Activated CD4-positive, alpha-beta T cell treated with anti-CD3 and anti-CD28 coated beads, Interleukin-2, amount 50 U/mL, for 4 hours (primary cell): ENCODE results near the gene HK1.
"Not testable (repeated sequence)": the region's sequence is repeated elsewhere in the genome, so short reads cannot be mapped to it uniquely, and the experiment has no call there.

ENCODE experiments used
- DNase-seq, 2 experiments: peaks; one replicate each; pipeline ENCODE4 v3.0.0-alpha.2; 2020

HK1 gene

DNA sequence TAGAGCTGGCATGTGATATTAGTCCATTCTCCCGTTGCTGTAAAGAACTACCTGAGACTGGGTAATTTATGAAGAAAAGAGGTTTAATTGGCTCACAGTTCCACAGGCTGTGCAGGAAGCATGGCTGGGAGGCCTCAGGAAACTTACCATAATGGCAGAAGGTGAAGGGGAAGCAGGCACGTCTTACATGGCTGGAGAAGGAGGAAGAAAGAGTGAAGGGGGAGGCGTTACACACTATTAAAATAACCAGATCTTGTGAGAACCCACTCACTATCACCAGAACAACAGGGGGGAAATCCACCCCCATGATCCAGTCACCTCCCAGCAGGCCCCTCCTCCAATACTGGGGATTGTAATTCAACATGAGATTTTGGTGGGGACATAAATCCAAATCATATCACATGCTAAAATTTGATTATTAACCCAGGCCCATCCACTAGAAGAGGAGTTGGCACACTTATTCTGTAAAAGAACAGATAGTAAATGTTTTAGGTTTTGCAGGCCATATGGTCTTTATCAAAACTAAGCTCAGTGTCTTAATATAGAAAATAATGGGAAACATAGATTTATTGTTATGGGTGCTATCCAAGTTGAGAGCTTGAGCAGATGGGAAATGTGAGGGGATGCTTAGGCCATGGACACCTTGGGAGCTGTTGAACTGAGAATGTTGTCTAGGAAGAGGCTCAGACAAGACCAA lies 18.6 kb upstream of the HK1 start:
- DNase-seq: no peak

DNA sequence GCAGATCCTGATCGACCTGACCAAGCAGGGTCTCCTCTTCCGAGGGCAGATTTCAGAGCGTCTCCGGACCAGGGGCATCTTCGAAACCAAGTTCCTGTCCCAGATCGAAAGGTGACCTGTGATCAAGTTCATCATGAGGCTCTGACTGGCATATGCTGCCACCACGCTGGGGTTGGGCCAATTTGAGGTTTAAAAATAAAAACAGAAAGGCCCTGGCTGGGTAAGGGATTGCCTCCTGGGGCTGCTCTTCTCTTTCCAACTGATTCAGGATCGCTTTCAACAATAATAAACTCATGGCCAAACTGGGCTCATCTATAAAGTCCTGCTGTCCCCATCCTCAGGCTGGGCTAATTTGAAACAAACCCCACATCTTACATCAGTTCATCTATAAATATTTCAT lies 17.1 kb upstream of the HK1 start:
- DNase-seq: no peak

DNA sequence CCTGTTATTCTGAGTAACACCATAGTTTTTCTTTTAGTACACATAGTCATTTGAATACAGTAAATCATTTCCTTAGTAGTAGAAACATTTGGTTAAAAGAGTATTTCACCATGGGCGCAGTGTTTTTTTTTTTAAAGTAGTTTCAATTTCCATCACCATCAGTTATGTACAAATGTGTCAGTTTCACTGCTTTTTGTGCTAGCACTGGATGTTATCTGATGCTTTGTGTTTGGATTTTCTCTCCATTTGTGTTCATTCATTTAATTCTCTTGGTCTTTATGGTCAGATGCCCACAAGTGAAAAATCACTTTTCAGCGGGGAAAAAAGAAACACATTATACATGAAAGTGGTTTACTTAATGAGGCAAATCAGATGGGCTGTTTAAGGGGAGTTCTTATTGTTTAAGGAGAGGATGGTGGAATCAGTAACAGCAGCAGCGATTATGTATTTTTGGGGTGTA lies 16.0 kb upstream of the HK1 start:
- no peak for DNase-seq

DNA sequence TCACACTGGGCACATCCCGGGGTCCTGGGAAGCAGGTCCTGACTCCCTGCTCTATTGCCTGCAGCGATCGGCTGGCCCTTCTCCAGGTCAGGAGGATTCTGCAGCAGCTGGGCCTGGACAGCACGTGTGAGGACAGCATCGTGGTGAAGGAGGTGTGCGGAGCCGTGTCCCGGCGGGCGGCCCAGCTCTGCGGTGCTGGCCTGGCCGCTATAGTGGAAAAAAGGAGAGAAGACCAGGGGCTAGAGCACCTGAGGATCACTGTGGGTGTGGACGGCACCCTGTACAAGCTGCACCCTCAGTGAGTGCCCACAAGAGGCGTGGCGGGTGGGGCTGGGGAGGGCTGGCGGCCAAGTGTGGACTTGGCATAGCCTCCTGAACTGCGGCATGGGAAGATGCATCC lies 12.8 kb upstream of the HK1 start:
- DNase-seq: no peak

DNA sequence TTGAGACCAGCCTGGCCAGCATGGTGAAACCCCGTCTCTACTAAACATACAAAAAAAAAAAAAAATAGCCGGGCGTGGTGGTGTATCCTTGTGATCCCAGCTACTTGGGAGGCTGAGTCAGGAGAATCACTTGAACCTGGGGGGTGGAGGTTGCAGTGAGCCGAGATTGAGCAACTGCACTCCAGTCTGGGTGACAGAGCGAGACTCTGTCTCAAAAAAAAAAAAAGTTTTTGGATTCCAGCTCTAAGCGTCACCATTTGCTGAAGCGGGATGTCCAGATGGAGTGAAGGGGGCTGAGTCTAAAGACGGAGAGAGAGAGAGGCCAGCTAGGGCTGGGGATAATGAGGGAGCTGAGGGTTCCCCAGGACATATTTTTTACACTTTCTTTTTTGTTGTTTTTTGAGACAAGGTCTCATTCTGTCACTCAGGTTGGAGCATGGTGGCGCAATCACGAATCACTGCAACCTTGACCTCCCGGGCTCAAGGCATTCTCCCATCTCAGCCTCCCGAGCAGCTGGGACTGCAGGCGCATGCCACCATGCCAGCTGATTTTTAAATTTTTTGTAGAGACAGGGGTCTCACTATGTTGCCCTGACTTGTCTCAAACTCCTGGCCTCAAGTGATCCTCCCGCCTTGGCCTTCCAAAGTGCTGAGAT lies 9.4 kb upstream of the HK1 start:
- no peak for DNase-seq

DNA sequence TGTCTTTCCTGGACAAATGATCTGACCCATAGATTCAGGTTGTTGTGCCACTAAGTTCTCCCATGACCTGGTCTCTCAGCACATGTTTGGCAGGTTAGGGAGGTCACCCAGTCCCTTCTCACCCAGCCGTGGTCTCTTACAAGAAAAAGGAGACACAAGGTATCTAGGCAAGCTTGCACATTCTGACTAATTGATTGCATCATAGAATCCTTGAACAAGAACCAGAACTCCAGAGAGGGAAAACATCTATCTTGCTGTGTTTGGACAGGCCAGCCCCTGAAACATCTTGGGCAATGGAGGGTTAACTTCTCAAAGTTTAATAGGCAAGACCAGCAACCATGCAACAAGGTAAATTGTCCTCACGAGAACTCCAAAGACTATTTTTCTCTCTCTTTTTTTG lies 8.5 kb upstream of the HK1 start:
- DNase-seq: no peak

DNA sequence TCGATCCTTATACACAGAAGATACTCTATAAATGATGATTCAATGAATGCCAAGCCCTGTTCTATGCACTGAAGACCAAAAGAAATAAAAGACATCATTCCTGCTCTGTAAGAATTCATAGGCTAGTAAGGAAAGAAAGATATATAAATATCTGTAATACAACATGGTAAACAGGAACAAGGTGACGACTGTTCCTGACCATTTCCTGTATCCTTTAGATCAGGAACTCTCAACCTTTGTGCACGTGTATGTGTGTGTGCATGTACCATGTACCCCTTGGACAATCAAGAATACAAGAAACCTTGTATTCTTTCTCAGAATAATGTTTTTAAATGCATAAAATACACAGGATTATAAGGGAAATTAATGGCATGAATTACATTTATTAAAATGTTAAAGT lies 7.3 kb upstream of the HK1 start:
- DNase-seq: no peak

DNA sequence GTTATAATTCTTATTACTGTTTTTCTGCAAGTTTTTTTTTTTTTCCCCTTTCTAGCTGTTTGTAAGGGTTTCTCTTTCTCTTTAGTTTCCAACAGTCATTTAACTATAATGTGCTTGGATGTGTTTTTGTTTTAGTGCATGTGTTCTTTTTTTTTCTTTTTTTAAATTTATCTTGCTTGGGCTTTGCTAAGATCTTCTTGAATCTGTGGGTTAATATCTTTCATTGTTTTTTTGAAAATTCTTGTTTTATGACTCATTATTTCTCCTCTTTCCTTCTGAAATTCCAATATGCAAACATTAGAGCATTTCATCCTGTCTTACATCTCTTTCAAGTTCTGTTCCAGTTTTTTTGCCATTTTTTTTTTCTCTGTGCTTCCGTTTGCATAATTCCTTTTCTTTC lies 5.7 kb upstream of the HK1 start:
- DNase-seq: no peak

DNA sequence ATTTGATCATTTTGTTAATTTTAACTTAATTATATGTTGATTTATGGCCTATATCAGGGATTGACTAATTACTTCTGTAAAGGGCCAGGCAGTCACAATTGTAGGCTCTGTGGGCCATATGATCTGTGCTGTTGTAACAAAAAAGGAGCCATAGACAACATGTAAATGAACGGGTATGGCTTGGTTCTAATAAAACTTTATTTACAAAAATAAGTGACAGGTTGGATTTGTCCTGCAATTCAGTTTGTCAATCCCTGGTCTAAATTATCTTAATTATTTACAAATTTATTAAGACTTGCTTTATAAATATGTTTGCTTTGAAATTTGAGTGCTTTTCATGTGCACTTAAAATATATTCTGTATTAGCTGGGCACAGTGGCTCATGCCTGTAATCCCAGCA lies 2.9 kb upstream of the HK1 start:
- DNase-seq: no peak

DNA sequence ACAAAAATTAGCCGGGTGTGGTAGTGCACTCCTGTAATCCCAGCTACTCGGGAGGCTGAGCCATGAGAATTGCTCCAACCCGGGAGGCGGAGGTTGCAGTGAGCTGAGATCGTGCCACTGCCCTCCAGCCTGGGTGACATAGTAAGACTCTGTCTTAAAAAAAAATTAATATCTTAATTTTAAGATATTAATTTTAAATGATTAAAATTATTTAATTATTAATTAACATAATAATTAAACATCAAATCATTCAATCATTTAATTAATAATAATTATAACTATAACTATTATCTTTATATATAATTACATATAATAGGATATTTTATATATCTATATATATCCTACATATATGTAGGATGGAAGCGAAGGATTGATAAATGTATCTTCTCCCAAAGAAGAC lies 1.8 kb upstream of the HK1 start:
- DNase-seq: no peak

DNA sequence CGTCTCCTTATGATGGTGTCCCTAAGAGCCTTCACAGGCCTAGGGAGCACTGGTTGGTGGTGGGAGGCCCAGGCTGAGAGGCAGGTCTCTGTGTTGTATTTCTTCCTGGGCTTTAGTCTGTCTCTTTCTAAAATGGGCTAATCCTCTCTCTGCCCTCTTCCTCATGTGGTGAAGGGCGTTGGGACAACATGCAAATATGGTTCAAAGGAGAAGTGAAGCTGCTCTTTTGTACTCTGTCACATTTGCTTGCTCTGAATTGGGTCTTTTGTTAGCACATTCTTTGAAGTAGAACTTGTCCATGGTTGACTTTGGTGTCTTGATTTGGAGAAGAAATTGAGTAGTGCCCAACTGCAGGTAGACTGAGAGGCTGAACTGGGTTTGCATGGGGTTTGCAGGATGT lies 814 bp downstream of the HK1 start:
- no peak for DNase-seq

DNA sequence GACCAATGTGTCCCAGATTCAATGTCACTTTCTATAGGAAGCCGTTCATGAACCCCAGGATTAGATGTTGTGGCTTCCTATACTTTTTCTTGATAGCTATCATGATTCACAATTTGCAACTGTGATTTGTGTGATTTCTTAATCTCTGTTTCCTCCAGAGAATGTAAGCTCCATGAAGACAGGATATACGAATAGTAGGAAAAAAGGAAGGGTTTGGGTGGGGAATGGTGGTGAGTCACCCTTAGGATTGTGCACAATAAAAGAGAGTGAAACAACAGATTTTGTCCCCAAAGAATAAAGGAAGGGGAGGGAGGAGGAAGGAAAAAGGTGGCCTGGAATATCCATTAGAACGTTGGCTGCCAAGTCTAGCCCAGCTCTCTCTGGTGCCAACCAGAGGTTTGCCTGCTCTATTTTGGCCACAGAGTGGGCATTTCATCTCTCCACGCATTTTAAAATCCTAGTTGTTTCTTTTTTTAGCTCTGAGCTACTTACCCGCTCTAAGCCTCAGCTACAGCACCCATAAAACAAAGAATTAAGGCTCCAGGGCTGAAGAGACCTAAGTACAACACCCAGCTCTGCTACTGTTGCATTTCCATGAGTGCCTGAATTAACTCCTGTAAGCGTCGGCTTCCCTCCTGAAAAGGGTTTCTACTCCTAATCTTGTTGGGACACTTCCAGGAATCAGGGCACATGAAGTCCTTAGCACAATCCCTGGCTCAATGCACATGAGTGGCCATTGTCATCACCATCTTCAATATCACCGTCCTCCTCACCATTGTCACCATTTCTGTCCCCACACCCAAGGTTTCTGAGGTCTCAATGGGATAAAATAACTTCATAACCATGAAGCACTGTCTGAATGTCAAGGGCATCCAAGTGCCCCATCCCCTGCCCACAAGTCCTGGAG lies 3.5 kb downstream of the HK1 start:
- DNase-seq: no peak

DNA sequence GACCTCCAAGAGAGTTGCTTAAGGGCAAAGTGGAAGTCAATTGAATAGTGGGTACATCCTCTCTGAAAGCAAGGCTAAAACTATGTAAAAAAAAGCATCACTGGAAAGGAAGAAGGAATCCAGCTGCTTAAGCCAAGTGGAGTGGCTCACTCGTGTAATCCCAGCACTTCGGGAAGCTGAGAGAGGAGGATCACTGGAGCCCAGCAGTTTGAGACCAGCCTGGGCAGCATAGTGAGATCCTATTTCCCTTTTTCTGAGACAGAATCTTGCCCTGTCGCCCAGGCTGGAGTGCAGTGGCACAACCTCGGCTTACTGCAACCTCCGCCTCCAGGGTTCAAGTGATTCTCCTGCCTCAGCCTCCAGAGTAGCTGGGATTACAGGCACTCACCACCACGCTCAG lies 6.1 kb downstream of the HK1 start:
- not testable (repeated sequence) for DNase-seq

DNA sequence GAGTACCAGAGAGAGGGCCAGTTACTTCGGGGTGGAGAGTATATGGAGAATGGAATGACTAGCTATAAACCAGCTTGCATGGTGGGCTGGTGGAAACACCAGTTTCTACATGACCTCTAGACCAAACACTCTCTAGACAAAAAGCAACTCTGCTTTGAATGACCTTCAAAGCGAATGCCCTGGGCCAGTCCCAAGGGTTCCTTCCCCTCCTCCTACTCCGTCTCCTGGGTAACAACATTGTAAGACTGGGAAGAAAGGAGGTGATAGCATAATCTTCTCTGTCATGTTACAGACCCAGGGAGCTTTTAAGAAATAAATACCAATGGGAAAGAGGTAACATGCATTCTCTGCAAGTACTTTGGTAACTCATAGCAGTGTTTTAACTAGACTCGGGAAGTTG lies 7.4 kb downstream of the HK1 start:
- no peak for DNase-seq

DNA sequence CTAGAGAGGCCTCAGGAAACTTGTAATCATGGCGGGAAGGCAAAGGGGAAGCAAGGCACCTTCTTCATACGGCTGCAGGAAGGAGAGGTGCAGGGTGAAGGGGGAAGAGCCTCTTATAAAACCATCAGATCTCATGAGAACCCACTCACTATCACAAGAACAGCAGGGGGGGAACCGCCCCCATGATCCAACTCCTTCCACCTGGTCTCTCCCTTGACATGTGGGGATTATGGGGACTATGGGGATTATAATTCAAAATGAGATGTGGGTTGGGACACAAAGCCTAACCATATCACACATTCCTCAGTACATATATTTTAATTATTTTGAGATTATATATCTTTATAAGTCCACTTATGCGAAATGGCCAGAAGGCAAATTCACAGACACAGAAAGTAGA lies 8.9 kb downstream of the HK1 start:
- DNase-seq: no peak

DNA sequence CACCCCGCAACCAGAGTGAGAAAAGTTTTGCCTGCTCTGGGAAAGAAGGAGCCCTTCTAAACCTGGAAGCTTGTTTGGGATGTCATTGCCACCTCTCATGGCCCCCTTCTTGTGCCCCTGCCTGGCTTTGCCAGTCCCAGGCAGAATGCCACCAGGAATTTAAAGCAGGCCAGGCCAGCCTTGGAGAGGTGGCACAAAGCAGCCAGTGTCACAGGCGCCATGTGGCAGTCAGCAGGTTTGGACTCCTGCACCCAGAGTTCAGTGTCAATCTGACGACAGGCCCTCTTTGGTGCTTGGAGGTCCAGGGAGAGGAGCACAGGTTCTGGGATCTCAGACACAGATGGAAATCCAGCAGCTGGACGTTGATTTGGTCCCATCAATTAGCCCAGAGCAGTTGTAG lies 12.7 kb downstream of the HK1 start:
- DNase-seq: no peak

DNA sequence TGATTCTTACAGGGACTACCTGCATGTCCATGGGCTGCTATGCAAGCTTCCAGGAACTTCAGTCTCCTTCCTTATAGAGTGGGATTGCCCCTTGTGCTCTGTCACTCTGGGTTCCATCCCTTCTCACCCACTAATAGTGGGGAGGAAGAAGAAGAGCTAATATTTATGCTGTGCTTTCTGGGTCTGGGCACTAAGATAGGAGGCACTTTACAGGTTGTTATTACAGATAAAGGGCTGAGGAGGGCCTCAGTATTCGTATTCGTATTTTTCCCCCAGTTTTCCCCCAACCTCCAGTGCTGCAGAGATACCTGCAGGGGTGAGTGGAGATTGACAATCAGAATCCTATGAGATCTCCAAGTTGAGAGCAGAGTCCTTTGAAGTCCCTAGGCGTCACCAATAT lies 14.2 kb downstream of the HK1 start:
- no peak for DNase-seq

DNA sequence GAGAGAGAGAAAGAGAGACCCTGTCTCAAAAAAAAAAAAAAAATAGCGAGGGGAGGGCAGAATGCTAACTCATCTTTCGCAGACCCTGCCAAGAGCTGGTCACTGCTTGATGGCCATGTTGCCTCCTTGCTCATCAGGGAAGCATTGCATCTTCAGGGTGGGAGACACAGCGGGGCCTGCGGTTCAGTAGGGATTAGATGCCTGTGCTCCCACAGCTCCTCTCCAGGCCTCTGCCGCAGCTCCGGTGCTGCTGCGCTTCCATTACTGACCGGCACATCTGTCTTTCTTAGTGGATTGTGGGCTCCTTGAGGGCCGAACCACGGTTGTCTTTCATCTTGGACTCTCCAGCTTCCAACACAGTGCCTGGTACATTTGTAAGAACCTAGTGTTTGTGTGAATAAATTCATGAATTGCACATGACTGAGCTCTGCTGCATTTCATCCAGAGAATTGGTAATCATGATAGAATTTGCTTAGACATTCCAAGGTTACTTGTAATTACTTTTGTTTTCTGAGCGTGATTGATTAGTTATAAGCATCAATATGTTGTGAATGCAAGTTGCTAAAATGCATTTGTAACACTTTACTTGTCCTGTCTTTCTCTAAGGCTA lies 16.8 kb downstream of the HK1 start:
- DNase-seq: no peak

DNA sequence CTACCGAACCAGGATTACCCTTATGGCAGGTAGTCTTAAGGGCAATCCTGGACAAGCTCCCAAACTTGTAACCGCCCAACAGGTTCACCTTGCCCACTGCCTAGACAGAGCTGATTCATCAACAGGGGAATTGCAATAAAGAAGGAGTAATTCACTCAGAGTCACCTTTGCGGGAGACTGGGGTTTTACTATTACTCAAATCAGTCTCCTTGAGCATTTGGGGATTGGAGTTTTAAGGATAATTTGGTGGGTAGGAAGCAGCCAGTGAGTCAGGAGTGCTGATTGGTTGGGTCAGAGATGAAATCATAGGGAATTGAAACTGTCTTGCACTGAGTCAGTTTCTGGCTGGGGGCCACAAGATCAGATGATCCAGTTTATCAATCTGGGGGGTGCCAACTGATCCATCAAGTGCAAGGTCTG lies 25.3 kb downstream of the HK1 start:
- no peak for DNase-seq

DNA sequence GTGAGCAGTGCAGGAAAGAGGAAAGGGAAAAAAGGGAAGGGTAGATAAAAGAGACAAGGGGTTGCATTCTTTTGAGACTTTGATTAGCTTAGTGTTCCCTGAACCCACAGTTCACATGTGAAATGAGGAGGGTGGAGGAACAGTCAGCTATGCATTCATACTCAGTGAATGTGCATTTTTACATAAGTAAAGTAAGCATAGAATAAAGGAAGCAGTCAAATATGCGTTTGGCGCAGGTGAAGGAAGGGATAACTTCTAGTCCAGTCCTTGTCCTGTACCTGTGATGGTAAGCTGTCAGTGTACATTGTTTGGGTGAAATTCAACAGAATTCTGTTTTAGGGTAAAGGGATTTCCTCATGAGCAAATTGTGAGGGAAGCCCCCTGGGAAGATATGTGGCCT lies 28.1 kb downstream of the HK1 start:
- DNase-seq: no peak

DNA sequence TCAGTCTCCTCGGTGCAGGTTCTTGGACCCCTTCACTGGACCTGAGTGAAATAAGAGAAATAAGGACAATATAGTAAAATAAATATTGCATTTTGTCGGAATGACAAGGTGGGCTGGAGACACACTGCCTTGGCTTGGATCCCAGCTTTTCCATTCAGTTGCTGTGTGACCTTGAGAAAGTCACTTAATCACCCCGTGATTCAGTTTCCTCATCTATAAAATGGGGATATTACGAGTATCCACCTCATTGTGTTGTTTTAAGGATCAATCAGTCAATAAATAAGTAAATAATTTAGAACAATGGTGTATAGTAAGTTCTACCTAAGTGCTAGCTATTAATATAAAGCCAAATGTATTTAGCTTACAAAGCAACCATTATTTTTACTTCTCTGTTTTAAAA lies 29.1 kb downstream of the HK1 start:
- no peak for DNase-seq

DNA sequence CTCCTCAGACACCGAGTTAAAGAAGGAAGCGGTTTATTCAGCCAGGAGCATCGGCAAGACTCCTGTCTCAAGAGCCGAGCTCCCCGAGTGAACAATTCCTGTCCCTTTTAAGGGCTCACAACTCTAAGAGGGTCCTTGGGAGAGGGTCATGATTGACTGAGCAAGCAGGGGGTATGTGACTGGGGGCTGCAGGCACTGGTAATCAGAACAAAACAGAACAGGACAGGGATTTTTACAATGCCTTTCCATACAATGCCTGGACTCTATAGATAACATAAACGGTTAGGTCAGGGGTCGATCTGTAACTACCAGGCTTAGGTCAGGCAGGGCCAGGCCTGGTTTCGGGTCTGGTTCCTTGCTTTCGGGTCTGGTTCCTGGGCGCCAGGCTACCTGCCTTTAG lies 30.0 kb downstream of the HK1 start:
- DNase-seq: not testable (repeated sequence)

DNA sequence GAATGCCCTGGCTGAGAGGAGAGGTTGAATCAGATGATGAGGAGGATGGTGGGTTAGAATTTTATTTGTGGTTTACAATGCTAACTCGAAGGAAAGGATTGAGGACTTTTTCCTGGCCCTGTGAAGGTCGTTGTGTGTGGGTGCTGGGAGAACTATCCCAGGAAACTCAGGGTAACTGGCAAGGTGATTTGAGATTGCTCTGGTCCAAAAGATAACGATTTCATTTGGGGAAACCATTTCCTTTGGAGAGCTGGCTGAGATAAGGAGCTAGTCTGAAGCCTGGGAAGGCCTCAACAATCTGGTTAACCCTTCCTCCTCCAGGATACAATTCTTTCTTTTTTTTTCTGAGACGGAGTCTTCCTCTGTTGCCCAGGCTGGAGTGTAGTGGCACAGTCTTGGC lies 33.0 kb downstream of the HK1 start:
- DNase-seq: no peak

DNA sequence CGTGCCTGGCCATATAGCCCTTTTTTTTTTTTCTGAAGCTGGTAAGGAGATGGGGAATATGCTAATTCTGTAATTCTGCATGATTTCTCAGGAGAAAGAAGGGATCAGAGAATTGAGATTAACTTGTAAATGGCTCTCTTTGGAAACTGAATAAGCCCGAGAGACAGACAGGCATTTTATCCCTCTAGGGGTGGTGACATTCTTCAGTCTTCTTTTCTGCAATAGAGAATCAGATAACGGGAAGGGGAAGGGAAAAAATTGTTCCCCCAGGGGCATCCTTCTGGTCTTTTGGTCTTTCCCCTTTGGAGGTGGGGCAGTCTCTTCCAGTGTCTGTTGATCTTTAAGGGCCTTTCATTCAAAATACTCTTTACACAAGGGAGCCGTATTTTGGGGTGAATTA lies 34.2 kb downstream of the HK1 start:
- no peak for DNase-seq
